Stimulated activated CD4-positive, alpha-beta T cell treated with anti-CD3 and anti-CD28 coated beads, Interleukin-12 subunit alpha, Interleukin-12 subunit beta, amount 100 ng/mL, for 4 hours (primary cell): ENCODE measurements around the gene XAB2.
"Not testable (repeated sequence)": the region's sequence is repeated elsewhere in the genome, so short reads cannot be mapped to it uniquely, and the experiment has no call there.

Experiments used
- DNase-seq: peaks from one replicate; pipeline ENCODE4 v3.0.0-alpha.2; 2020

Gene XAB2

DNA sequence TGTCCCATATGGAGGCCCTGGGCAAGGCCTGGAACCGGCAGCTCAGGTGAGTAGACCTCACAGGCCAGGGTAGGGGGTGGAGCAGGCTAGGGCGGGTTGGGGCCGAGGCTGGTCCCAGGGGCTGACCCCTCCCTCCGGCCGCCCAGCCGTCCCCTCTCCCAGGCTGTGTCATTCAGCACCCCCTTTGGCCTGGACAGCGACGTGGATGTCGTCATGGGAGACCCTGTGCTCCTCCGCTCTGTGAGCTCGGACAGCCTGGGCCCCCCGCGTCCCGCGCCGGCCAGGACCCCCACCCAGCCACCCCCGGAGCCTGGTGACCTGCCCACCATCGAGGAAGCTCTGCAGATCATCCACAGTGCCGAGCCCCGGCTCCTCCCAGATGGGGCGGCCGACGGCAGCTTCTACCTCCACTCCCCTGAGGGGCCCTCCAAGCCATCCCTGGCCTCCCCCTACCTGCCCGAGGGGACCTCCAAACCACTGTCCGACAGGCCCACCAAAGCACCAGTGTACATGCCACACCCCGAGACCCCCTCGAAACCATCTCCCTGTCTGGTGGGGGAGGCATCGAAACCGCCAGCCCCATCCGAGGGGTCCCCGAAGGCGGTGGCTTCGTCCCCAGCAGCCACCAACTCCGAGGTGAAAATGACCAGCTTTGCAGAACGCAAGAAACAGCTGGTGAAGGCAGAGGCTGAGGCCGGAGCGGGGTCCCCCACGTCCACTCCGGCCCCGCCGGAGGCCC lies 17.6 kb downstream of the XAB2 start:
- DNase-seq: no peak

- no peak for DNase-seq
Observed at GRCh38 chr19:7610491-7611240, 18.7 kb downstream of the XAB2 start.

DNA sequence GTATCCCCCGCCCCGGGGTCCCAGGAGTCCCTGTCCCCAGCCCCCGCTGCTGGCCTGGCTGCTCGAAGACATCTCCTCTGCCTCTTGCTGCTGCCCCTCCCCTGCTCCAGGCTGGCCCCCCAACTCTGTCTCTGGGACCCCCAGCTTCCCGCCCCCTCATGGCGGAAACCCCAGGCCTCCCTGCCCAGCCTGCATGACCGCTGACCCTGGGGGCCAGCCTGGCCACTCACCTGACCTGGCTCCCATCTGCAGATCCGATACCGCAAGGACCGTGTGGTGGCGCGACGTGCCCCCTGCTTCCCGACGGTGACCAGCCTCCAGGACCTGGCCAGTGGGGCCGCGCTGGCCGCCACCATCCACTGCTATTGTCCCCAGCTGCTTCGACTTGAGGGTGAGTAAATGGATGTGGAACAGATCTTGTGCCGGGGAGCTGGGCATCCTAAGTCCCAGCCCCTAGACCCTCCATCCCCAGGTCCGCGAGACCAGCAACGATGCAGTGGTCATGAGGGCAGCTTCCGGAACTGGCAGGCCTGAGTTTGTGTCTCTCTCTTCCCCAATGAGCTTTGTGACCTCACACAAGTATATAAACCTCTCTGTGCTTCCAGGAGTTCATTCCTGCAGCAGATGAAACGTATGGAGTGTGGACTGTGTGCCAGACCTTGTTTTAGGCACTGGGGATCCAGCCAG lies 21.3 kb downstream of the XAB2 start:
- DNase-seq: no peak

DNA sequence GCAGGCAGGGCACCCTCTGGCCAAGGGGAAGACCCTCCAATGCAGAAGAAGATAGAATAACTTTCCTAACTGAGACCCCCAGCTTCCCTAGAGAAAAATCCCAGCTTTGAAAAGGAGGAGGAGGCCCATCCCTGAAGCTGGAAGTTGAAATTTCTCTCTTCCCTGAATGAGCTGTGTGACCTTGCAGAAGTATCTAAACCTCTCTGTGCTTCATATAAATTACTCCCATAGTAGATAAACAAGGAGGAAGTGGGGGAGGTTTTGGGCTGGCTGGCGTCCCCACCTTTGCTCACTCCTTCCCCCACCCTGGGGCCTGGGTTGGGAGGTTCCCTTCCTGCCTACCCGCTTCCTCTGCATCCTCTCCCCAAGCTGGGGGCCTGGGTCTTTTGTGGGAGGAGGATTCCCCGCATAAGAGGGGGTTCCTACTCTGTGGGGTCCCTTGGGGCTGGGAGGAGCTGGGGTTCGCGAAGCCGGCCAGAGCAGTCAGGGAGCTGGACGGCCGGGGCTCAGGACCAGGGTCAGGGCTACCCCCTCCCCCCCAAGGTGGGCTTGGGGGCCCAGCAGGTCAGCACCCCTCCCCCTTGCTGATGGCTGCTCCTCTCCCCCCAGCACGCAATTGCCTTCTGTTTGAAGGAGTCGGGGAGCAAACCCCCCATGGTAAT lies 22.0 kb downstream of the XAB2 start:
- no peak for DNase-seq

- no peak for DNase-seq
Observed at GRCh38 chr19:7606289-7606688, 23.1 kb downstream of the XAB2 start.

DNA sequence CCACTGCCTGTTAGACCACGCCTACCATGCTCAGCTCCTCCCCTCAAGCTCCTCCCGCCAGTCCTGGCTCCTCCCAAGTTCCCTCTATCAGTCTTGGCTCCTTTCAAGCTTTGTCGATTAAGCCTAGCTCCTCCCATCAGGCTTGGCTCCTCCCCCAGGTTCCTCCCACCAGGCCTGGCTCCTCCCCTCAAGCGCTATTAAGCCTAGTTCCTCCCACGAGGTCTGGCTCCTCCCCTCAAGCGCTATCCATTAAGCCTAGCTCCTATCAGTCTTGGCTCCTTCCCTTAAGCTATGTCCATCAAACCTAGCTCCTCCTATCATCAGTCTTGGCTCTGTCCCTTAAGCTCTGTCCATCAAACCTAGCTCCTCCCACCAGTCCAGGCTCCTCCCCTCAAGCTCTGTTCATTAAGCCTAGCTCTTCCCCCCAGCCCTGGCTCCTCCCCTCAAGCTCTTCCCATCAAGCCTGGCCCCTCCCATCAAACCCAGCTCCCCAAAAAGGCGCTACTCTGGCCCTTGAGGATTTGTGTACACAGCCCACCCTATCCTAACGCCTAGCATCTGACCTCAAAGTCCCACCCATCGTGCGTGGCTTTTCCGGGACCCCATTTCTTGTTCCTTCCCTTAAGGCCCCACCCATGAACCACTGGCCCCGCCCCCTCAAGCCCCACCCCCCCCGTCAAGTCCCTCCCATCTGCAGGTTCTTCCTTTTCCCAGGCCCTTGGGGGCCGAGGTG lies 23.7 kb downstream of the XAB2 start:
- no peak for DNase-seq

DNA sequence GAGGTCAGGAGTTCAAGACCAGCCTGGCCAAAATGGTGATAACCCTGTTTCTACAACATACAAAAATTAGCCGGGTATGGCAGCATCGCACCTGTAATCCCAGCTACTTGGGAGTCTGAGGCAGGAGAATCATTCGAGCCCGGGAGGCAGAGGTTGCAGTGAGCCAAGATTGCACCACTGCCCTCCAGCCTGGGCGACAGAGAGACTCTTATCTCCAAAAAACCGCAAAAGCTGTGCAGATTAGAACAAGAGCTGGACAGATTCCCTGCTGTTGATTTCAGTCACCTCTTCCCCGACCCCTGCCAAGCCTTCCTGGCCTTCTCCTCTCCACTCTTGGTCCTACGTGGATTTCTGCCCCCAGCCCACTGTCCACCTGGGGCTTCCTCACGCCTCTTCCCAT lies 25.4 kb downstream of the XAB2 start:
- DNase-seq: no peak

- DNase-seq: no peak
Observed at GRCh38 chr19:7602935-7603497, 26.3 kb downstream of the XAB2 start.

GRCh38 chr19:7602240-7602934 lies 27.0 kb downstream of the XAB2 start:
- DNase-seq: no peak

DNA sequence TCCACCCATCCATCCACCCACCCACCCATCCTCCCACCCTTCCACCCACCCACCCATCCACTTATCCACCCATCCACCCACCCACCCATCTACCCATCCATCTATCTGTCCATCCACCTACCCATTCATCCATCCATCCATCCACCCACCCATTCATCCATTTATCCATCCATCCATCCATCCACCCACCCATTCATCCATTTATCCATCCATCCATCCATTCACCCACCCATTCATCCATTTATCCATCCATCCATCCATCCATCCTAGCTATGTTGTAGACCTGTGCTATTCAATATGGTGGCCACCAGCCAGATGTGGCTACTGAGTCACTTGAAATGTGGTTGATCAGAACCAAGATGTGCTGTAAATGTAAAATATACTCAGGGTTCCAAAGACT lies 28.6 kb downstream of the XAB2 start:
- DNase-seq: no peak

DNA sequence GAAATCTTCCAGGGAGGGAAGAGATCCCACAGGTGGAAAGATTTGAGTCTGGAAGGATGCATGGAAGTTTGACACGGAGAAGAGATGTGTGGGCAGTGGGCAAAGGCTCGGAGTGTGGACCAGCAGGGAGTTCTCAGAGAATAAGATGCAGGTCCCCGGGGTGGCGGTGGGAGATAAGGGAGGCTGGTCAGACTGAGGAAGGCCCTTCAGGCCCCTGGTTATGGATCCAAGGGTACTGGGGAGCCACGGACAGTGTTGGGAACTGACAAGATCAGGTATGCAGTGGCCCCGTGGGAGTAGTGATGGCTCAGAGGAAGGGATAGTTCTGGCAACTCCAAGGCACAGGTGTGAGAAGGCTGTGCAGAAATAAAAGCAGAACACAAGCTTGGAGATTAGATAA lies 31.2 kb downstream of the XAB2 start:
- DNase-seq: no peak

- DNase-seq: no peak
Observed at GRCh38 chr19:7597689-7598088, 31.7 kb downstream of the XAB2 start.

DNA sequence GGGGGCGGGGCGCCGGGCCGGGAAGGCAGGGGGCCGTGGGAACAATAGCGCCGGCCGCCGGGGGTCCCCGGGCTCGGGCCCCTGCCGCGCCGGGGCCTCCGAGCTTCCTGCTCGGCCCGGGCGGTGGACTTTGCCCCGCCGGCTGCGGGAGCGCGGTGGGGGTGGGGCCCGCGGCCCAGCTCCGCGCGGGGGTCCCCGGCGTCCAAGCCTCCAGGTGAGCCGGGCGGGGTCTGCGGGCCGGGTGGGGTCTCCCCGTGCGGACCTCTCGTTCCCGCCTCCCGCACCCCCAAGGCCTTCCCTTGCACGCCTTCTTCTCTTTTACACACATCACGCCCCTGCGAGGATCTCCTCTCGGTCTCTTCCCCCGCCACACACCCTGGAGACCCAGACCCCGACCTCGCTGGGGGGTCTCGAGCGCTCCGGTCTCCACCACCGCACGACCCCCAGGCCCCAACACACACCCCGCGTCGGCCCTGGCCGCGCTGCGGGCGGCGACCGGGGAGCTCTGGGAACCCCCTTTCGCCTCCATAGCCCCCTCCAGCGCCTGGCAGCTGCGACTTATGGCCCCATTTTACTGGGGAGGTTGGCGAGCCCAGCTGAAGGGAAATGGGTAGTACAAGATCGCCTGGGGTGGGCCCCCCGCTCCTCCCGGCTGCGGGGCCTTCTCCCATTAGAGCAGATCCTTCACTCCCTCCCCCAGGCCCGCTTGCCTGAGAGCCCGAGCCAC lies 33.0 kb downstream of the XAB2 start:
- no peak for DNase-seq

- DNase-seq: peak; percentile 36
Observed at GRCh38 chr19:7595466-7596133, 33.7 kb downstream of the XAB2 start, which contains the start of gene CAMSAP3. Gene CAMSAP3 (plus strand): TSS chr19:7595863. CDS start chr19:7596003, 140 bp downstream.

DNA sequence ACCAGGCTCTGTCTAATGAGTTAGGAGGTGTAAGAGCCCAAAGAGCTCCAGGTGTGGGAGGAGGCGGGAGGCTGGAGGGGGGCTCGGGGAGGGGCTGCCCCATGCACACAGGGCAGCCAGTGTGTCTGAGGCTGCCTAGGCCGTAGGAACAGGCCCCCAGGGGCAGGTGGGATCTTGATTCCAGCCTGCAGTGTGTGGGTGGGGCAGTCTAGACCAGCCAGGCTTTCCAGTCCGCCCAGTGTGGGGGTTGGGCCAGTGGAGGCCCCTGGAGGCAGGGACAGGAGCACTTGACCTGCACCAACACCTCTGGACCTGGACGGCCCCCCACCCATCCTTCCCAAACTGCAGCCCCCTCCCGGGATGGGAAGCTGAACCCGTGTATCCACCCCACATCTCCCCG lies 39.1 kb downstream of the XAB2 start:
- no peak for DNase-seq

GRCh38 chr19:7589822-7590221 lies 39.5 kb downstream of the XAB2 start:
- DNase-seq: no peak

- no peak for DNase-seq
Observed at GRCh38 chr19:7582446-7582845, 46.9 kb downstream of the XAB2 start.

- no peak for DNase-seq
Observed at GRCh38 chr19:7579182-7579581, 50.2 kb downstream of the XAB2 start.

DNA sequence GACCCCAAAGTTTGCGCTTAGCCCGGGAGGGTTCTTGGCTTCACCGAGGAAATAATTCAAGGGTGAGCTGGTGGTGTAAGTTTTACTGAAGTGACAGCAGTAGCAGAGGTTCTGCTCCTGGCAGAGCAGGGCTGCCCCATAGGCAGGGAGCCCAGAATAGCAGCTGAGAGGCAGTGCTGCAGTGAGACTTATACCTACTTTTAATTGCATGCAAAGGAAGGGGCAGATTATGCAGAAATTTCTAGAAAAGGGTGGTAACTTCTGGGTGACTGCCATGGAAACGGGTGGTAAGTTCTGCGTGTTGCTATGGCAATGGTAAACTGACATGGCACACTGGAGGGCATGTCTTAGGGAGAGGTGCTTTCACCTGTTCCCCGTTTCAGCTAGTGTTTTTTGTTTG lies 51.2 kb downstream of the XAB2 start:
- no peak for DNase-seq

DNA sequence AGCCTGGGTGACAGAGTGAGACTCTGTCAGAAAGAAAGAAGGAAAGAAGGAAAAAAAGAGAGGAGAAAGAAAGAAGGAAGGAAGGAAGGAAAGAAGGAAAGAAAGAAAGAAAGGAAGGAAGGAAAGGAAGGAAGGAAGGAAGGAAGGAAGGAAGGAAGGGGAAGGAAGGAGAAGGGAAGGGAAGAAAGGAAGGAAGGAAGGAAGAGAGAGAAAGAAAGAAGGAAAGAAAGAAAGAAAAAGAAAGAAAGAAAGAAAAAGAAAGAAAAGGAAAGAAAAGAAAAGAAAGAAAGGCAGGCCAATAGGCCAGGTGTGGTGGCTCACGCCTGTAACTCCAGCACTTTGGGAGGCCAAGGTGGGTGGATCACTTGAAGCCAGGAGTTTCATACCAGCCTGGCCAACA lies 51.9 kb downstream of the XAB2 start:
- not testable (repeated sequence) for DNase-seq
